ENCODE measurements around the gene SRRM5. TPM values are rescaled to one million over a fixed set of nuclear protein-coding genes. Genes with fewer than 3 reads are reported as not detected.
A peak's percentile ranks its signal among the peaks of the same experiment; 100 is the strongest.

The SRRM5 gene
- total and polyA plus RNA-seq, 2 of the 13 experiments (the other 11 are each of a cell fraction or from before 2014, with no cell fraction given), result 0.11 to 0.16 TPM

DNA sequence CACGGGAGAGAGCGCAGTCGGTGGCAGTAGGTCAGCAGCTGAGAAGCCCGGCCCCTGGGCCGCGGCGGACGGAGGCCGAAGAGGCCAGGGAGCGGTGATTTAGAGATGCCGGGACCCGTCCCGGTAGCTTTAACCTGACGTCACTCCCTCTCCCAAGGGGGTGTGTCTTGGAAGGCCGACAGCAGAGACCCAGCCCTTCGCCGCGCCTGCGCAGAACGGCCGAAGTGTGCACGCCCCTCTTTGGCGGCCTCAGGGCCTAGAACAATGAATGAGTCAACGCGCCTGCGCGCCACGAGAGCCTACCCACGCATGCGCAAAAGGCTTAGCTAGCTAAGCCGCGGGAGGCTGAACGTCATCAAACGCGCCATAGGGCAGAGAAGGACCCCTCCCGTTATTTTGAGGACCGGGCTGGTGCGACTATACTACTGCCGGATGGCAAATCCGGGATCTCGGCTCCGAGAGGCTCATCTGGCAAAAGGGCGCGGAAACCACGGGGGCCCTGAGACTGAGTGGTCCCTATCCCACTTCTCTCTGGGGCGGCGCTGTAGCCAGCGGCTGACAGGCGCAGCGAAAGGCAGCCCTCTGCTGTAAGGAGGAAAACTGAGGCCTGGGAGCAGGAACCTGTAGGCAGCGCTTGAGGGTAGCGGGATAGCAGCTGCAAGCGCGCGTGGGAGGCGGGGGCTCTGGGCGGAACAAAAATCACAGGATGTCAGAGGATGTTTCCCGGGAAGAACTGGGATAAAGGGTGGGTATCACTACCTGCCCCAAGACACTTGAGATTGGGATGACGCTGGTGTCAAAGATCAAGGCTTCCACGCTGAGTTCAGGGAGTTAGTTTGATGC is 15.7 kb upstream of the SRRM5 start, which contains the start of the genes IRGQ and ZNF576 (continued):
- TF ChIP-seq, protein P1, sequence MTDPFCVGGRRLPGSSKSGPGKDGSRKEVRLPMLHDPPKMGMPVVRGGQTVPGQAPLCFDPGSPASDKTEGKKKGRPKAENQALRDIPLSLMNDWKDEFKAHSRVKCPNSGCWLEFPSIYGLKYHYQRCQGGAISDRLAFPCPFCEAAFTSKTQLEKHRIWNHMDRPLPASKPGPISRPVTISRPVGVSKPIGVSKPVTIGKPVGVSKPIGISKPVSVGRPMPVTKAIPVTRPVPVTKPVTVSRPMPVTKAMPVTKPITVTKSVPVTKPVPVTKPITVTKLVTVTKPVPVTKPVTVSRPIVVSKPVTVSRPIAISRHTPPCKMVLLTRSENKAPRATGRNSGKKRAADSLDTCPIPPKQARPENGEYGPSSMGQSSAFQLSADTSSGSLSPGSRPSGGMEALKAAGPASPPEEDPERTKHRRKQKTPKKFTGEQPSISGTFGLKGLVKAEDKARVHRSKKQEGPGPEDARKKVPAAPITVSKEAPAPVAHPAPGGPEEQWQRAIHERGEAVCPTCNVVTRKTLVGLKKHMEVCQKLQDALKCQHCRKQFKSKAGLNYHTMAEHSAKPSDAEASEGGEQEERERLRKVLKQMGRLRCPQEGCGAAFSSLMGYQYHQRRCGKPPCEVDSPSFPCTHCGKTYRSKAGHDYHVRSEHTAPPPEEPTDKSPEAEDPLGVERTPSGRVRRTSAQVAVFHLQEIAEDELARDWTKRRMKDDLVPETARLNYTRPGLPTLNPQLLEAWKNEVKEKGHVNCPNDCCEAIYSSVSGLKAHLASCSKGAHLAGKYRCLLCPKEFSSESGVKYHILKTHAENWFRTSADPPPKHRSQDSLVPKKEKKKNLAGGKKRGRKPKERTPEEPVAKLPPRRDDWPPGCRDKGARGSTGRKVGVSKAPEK (CRISPR knock-in tag; IDR thresholded peaks at IDR 0.05; ENCODE audit: borderline replicate concordance), result no peak
- 0 out of 2 replicates have a peak, but pooled peaks have one; percentile 73 for TF ChIP-seq ZNF572 (CRISPR knock-in tag; IDR thresholded peaks at IDR 0.05)
- TF ChIP-seq RFXANK (CRISPR knock-in tag; IDR thresholded peaks at IDR 0.05), result 0 out of 2 replicates have a peak, but pooled peaks have one; percentile 48
- peak; percentile 86 for TF ChIP-seq ZFY (CRISPR knock-in tag; IDR thresholded peaks at IDR 0.05)
- peak; percentile 99 for TF ChIP-seq ATF1 (CRISPR knock-in tag; IDR thresholded peaks at IDR 0.05)
- no peak for TF ChIP-seq USF2 (IDR thresholded peaks at IDR 0.05; ENCODE audit: low read depth, low read length)
- no peak for TF ChIP-seq USF2 (CRISPR knock-in tag; IDR thresholded peaks at IDR 0.05; ENCODE audit: borderline replicate concordance)
- TF ChIP-seq E2F1 (CRISPR knock-in tag; IDR thresholded peaks at IDR 0.05), result peak; percentile 70; the same call in 1 of the 2 replicates
- no peak for TF ChIP-seq SATB2 (CRISPR knock-in tag; IDR thresholded peaks at IDR 0.05)
- TF ChIP-seq ZFP91 (CRISPR knock-in tag; IDR thresholded peaks at IDR 0.05; ENCODE audit: borderline replicate concordance), result peak; percentile 99
- peak; percentile 81 for TF ChIP-seq TFDP2 (CRISPR knock-in tag; IDR thresholded peaks at IDR 0.05)
- TF ChIP-seq ZNF484 (CRISPR knock-in tag; IDR thresholded peaks at IDR 0.05; ENCODE audit: borderline replicate concordance, low read depth), result no peak

Measured in HepG2 (cell line).